22Rv1 (cell line): ENCODE results near the gene HIGD1A.

Experiments used
- H3K27ac ChIP-seq: fragments of 450-650 bp; 2 replicates; pipeline ENCODE4 v1.5.1; 2017
- ZFX ChIP-seq: fragments of 450-650 bp; IDR thresholded peaks from 2 replicates; pipeline ENCODE4 v1.6.1; 2017; ENCODE audit warnings: antibody characterized with exemption, borderline replicate concordance
- TF ChIP-seq, protein P1 (sequence below): fragments of 450-650 bp; IDR thresholded peaks from 2 replicates; pipeline ENCODE4 v1.5.1; 2017; ENCODE audit warnings: mild to moderate bottlenecking

HIGD1A gene

DNA sequence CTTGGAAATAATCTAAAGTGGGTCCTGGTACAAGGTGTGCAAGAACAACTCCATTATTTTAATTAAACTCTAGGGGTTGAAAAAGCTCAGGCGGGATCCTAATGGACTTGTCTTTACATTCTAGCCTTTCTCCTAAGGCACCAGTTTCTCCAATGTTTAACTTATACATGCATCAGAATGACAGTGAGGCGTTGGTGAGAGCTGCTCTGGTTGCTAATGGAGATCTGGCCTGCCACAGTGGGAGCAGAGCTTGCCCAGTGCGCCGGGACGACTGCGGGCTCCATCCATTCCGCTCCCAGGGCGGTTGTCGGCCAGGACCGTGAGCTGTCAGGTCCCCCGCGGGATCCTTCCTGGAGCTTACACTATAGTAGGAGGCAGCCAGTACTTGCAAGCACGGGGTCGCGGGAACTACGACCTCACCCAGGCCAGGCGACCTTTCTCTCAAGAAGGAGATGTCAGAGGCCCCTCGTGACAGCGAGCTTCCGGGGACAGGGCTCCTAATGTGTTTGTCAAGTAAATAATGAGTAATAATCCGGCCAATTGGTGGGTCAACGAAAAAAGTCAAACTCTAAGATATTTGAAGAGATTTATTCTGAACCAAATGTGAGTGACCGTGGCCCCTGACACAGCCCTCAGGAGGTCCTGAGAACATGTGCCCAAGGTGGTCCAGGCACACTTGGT is 991 bp upstream of the HIGD1A start:
- no peak overlapping the region for H3K27ac ChIP-seq
- no peak for TF ChIP-seq ZFX
- TF ChIP-seq, protein P1, sequence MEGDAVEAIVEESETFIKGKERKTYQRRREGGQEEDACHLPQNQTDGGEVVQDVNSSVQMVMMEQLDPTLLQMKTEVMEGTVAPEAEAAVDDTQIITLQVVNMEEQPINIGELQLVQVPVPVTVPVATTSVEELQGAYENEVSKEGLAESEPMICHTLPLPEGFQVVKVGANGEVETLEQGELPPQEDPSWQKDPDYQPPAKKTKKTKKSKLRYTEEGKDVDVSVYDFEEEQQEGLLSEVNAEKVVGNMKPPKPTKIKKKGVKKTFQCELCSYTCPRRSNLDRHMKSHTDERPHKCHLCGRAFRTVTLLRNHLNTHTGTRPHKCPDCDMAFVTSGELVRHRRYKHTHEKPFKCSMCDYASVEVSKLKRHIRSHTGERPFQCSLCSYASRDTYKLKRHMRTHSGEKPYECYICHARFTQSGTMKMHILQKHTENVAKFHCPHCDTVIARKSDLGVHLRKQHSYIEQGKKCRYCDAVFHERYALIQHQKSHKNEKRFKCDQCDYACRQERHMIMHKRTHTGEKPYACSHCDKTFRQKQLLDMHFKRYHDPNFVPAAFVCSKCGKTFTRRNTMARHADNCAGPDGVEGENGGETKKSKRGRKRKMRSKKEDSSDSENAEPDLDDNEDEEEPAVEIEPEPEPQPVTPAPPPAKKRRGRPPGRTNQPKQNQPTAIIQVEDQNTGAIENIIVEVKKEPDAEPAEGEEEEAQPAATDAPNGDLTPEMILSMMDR = no peak

DNA sequence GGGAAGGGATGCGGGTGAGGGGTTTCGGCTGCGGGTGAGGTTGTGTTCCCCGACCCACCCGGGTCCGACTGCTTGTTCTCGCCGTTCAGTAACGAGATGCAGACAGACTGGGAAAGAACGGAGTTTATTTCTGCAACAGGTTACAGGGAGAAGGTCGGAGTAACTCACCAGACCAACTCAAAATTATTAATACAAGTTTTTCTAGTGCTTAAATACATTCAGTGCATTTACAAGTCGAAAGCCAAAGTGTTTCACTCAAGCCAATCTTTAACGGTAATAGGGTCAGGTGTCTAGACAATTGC is 492 bp upstream of the HIGD1A start:
- TF ChIP-seq ZFX = no peak
- TF ChIP-seq, protein P1 = no peak
- peak overlapping the region; percentile 82; the same call in 1 of the 2 replicates for H3K27ac ChIP-seq

DNA sequence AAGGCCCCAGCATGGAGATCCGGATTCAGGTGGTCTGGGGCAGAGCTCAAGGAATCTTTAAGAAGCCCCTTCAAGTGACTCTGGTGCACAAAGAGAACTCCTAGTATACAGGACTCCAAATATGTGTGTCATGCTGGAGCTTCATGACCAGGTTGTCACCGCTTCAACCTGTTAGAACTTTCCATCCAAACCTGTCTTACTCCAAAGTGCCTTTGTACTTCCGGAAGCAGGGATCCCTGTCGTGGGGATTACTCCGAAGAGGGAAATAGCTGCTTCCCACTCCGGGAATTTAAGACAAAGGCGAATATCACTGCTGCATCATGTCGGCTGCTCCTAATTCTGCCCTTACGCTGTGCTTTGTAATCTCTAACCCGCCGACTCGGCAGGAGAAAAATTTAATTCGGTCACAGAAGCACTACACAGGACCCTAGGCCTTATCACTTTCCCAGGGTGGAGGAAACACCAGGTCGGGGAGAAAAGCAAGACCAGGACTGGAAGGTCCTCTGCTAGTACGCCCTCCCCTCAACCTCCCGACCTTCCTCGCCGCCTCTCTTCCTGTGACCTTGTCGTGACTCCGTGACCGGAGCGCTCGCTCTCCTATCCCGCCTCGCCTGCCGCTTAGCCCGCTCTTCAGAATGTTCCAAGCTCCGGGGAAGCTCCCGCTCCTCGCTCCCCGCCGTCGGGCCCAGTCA is 730 bp downstream of the HIGD1A start:
- TF ChIP-seq, protein P1 = no peak
- H3K27ac ChIP-seq = peak overlapping the region; percentile 82

DNA sequence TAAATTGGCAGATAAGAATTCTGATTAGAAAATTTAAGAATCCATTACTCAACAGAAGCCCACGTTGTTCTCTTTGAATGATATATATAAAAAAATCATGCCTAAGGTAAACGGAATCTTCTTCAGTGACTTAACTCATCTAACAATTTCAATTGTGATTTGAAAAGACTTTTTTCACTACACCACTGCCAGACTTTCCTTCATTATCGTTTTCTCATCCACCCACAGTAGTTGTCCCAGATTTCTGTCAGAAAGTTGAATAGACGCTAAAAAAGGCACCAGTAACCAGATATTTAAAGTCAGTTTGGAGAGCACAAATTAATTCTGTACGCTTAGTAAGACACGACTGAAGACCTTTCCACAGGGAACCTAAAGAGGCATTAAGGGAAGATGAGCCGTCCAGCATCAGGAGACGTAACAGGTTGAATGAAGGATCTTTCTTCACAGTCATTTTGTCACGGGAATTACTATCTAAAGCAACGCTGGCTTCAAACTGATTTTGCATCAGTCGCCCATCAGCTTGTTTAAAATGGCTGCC is 1.3 kb downstream of the HIGD1A start:
- TF ChIP-seq, protein P1 = no peak
- no peak for TF ChIP-seq ZFX
- peak overlapping the region; percentile 82 for H3K27ac ChIP-seq

DNA sequence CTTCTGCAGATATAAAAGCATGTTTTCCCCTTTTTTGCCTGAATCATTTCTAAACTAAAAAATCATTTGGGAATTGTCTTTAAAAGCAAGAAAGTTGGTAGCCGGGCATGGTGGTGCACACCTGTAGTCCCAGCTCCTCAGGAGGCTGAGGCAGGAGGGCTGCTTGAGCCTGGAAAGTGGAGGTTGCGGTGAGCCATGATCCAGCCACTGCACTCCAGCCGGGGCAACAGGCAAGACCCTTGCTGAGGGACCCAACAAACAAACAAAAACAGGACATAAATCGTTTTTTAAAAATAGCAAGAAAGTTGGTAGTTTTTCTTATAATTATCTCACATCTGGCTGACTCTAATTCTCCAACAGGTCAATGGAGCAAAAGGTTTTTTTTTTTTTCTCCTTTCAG is 2.5 kb downstream of the HIGD1A start:
- H3K27ac ChIP-seq = no peak overlapping the region
- no peak for TF ChIP-seq ZFX
- TF ChIP-seq, protein P1 = no peak

DNA sequence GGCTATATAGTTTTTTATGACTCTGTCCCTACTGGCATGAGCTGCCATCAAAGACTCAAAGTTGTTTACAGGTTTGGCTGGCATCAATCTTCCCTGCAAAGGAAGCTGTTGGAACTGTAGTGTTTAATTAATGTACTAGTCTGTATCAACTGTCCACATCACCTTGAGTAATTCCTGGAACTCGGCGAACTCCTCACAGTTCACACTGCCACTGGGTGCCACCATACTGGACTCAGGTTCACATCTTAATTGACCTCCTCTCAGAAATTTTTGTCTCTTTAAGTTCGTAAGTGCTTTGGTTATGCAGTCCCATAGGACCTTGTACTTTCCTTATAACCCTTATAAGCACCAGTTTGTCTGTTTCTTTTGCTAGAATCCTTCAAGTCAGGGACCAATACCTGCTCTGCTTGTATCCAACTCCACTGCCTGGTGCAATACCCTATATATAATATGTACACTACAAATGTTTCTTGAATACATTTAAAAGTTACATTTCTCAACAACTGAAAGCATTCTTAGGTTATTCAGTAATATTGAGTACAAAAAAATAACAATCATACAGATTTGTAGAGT is 3.2 kb downstream of the HIGD1A start:
- H3K27ac ChIP-seq = no peak overlapping the region
- TF ChIP-seq ZFX = no peak
- TF ChIP-seq, protein P1 = no peak

DNA sequence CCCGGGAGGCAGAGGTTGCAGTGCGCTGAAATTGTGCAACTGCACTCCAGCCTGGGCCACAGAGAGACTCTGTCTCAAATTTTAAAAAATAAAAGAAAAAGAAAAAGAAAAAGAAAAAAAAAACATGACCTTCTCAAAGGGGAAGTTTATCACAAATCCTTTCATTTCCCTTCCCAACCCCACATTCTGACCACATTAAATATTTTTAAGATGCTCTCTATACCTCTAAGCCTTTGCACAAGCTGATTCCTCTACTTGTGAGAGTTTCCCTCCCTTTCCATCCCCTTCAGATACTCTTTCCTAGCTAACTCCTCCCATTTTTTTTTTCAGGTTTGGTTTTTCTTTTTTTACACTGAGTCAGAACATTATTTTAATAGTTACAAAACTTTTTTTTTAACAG is 4.0 kb downstream of the HIGD1A start:
- TF ChIP-seq ZFX = no peak
- TF ChIP-seq, protein P1 = no peak
- no peak overlapping the region for H3K27ac ChIP-seq
